ENCODE results near the gene RARA.

DNA sequence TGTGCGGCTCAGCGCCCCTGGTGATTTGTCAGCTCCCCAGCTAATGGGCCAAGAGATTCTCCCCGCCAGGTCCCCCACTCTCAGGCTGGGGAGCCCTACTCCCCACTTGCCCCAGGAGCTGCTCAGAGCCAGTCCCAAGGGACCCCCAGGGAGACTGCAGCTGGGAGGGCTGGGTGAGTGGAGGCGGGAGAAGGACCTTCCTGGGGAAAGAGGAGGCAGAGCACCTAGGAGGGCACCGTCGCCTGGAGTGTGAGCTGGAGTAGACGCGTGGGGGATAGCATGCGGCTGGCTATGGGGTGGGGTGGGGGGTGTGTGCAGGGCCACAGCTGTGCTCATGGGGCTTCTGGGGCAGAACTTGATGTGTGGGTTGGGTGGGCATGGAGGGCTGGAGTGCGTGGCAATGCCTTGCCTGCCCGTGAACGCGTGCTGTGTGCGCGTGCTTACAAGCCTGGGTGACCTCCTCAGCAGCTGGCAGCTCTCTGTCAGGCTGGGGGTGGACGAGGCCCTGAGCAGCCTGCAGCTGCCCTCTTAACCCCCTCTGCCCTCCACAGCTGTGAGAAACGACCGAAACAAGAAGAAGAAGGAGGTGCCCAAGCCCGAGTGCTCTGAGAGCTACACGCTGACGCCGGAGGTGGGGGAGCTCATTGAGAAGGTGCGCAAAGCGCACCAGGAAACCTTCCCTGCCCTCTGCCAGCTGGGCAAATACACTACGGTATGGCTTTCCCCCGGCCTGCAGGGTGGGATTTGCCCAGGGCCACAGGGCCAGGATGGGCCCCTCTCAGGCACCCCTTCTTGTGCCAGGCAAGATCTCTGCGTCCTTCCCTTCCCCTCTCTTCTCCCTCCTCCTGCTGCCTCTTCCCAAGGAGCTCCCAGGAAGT is 42.6 kb downstream of the RARA start:
- TF ChIP-seq, protein P1, sequence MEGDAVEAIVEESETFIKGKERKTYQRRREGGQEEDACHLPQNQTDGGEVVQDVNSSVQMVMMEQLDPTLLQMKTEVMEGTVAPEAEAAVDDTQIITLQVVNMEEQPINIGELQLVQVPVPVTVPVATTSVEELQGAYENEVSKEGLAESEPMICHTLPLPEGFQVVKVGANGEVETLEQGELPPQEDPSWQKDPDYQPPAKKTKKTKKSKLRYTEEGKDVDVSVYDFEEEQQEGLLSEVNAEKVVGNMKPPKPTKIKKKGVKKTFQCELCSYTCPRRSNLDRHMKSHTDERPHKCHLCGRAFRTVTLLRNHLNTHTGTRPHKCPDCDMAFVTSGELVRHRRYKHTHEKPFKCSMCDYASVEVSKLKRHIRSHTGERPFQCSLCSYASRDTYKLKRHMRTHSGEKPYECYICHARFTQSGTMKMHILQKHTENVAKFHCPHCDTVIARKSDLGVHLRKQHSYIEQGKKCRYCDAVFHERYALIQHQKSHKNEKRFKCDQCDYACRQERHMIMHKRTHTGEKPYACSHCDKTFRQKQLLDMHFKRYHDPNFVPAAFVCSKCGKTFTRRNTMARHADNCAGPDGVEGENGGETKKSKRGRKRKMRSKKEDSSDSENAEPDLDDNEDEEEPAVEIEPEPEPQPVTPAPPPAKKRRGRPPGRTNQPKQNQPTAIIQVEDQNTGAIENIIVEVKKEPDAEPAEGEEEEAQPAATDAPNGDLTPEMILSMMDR (IDR thresholded peaks at IDR 0.05; ENCODE audit: insufficient read depth, low read depth, low read length): no peak
- TF ChIP-seq EZH2 (IDR thresholded peaks at IDR 0.05; ENCODE audit: insufficient read depth, low read length): no peak
